OCI-LY7 (cell line): ENCODE measurements around the gene PCGF3. TPM values are rescaled to one million over a fixed set of nuclear protein-coding genes. Genes with fewer than 3 reads are reported as not detected.

Experiments
- BruUV-seq: library from RNA; stranded (reverse); fragments of 400-500 nt; replicated peaks from 2 replicates; lab custom pipeline; 2021; lab: Mats Ljungman, UMichigan
- CTCF ChIA-PET: fragments of 300-600 bp; sonication (Branson Sonifier 250); formaldehyde crosslinking; loops from one replicate; lab custom pipeline; 2022; ENCODE audit warnings: antibody characterized with exemption; ENCODE audit not compliant: unreplicated experiment; lab: Charles Lee
- POLR2A ChIA-PET: fragments of 300-600 bp; sonication (Branson Sonifier 250); formaldehyde crosslinking; loops from one replicate; lab custom pipeline; 2022; ENCODE audit warnings: antibody characterized with exemption; lab: Charles Lee
- DNase-seq: peaks from one replicate; pipeline ENCODE4 v3.0.0-alpha.2; 2015; ENCODE audit warnings: low spot score
- H2AFZ ChIP-seq: fragments of 200-600 bp; sonication (generic), shearing (Covaris generic); 2 replicates; pipeline ENCODE4 v1.6.1; 2014; ENCODE audit warnings: mild to moderate bottlenecking, antibody characterized with exemption, low read length, moderate library complexity
- H3K27ac ChIP-seq: fragments of 200-600 bp; sonication (generic); 2 replicates; pipeline ENCODE4 v1.5.1; 2014; ENCODE audit warnings: mixed run types, low read depth, mild to moderate bottlenecking, moderate library complexity, low read length, inconsistent platforms; ENCODE audit not compliant: poor library complexity, severe bottlenecking
- H3K36me3 ChIP-seq: fragments of 200-600 bp; sonication (generic); 2 replicates; pipeline ENCODE4 v1.6.1; 2014; ENCODE audit warnings: mild to moderate bottlenecking, antibody characterized with exemption, low read length, moderate library complexity, mixed read lengths; ENCODE audit not compliant: insufficient read depth
- H3K4me1 ChIP-seq: fragments of 200-600 bp; sonication (generic); 2 replicates; pipeline ENCODE4 v1.5.1; 2014; ENCODE audit warnings: mild to moderate bottlenecking, low read length; ENCODE audit not compliant: insufficient read depth, poor library complexity, severe bottlenecking
- H3K4me2 ChIP-seq: fragments of 200-600 bp; sonication (generic); 2 replicates; pipeline ENCODE4 v1.6.1; 2014; ENCODE audit warnings: mild to moderate bottlenecking, low read length
- H3K4me3 ChIP-seq: fragments of 200-600 bp; sonication (generic); 2 replicates; pipeline ENCODE4 v1.5.1; 2014; ENCODE audit warnings: mild to moderate bottlenecking, low read depth, low read length; ENCODE audit not compliant: poor library complexity, severe bottlenecking
- H3K79me2 ChIP-seq: fragments of 200-600 bp; sonication (generic); 2 replicates; pipeline ENCODE4 v1.6.1; 2016; ENCODE audit warnings: low read depth, mild to moderate bottlenecking, low read length, moderate library complexity, mixed read lengths; ENCODE audit not compliant: insufficient read depth
- H3K9me2 ChIP-seq: fragments of 200-600 bp; sonication (generic); 2 replicates; pipeline ENCODE4 v1.6.1; 2016; ENCODE audit warnings: mild to moderate bottlenecking, low read length, mixed read lengths; ENCODE audit not compliant: insufficient read depth
- H3K9me3 ChIP-seq: fragments of 200-600 bp; sonication (generic); 2 replicates; pipeline ENCODE4 v1.6.1; 2014; ENCODE audit warnings: mild to moderate bottlenecking, mixed run types, low read length, mixed read lengths
- H4K20me1 ChIP-seq: fragments of 200-600 bp; sonication (generic); 2 replicates; pipeline ENCODE4 v1.6.1; 2014; ENCODE audit warnings: mild to moderate bottlenecking, antibody characterized with exemption, low read length, moderate library complexity, mixed read lengths; ENCODE audit not compliant: insufficient read depth
- CTCF ChIP-seq: fragments of 200-600 bp; sonication (generic); conservative IDR thresholded peaks from 2 replicates; pipeline ENCODE4 v1.5.1; 2014; ENCODE audit warnings: mild to moderate bottlenecking, antibody characterized with exemption, low read length, moderate library complexity, mixed read lengths
- EZH2phosphoT487 ChIP-seq: fragments of 200-600 bp; sonication (generic); IDR thresholded peaks from 2 replicates; pipeline ENCODE4 v1.6.1; 2018; ENCODE audit warnings: low read depth, borderline replicate concordance, mild to moderate bottlenecking, mixed run types, antibody characterized with exemption, low read length, moderate library complexity, mixed read lengths
- intact Hi-C: fragments of 100-400 bp; cut with micrococcal nuclease; formaldehyde crosslinking; loops from one replicate; pipeline ENCODE4 v1.10.0; 2022; ENCODE audit not compliant: unreplicated experiment
- total RNA-seq, 2 experiments: library from RNA; depleted of rRNA in 1 of 2; stranded (reverse); fragments of >200 nt in 1 of 2; shearing (Covaris generic) in 1 of 2; gene quantifications; 2 replicates each; pipeline ENCODE4 v1.2.3, GENCODE V29; 2014 to 2022

Gene PCGF3
- total RNA-seq, 2 experiments from 2014 or later = 33.8 to 50.2 TPM

GRCh38 chr4:657338-657833 lies 48.2 kb upstream of the PCGF3 start:
- Histone ChIP-seq H3K4me2 (no peak overlapping the region), H3K27ac (no peak overlapping the region), H3K4me1 (no peaks in the 10 kb centered on the region), H2AFZ (no peak overlapping the region), H3K79me2 (no peaks in the 10 kb centered on the region), H4K20me1 (no peaks in the 10 kb centered on the region), H3K36me3 (no peaks in the 10 kb centered on the region), H3K9me3 (no peaks in the 10 kb centered on the region), H3K9me2 (no peaks in the 10 kb centered on the region), H3K4me3 (no peak overlapping the region)
- TF ChIP-seq EZH2phosphoT487 (no peak), CTCF (no peak)
- POLR2A ChIA-PET = no interaction called here
- no TSS peak for BruUV-seq
- no peak for DNase-seq
- intact Hi-C loops = no loop called here
- CTCF ChIA-PET = no interaction called here

GRCh38 chr4:657834-658667 lies 47.6 kb upstream of the PCGF3 start:
- DNase-seq = no peak
- H4K20me1 ChIP-seq = no peaks in the 10 kb centered on the region
- ChIA-PET CTCF (no interaction called here), POLR2A (no interaction called here)
- TF ChIP-seq CTCF (no peak), EZH2phosphoT487 (no peak)
- BruUV-seq = no TSS peak
- no peaks in the 10 kb centered on the region for H3K36me3 ChIP-seq
- no peak overlapping the region for H2AFZ ChIP-seq
- H3K4me3 ChIP-seq = no peak overlapping the region
- H3K4me2 ChIP-seq = no peak overlapping the region
- H3K4me1 ChIP-seq = no peaks in the 10 kb centered on the region
- H3K79me2 ChIP-seq = no peaks in the 10 kb centered on the region
- no peaks in the 10 kb centered on the region for H3K9me3 ChIP-seq
- no peaks in the 10 kb centered on the region for H3K9me2 ChIP-seq
- intact Hi-C loops = no loop called here
- H3K27ac ChIP-seq = no peak overlapping the region
